ENCODE measurements around the gene CHRM5.

Gene CHRM5

GRCh38 chr15:33968224-33968623 is at the start of gene CHRM5:
Gene CHRM5, plus strand, starts transcription at chr15:33968497. Its CDS starts 94,221 bp downstream, at chr15:34062718.
- DNase-seq (ENCODE audit: low read depth) = no peak

- no peak for DNase-seq (ENCODE audit: low read depth)
Observed at GRCh38 chr15:33923446-33923845, 44.9 kb upstream of the CHRM5 start.

- DNase-seq (ENCODE audit: low read depth) = no peak
Observed at GRCh38 chr15:33926260-33926659, 42.0 kb upstream of the CHRM5 start.

GRCh38 chr15:33932734-33933133 is 35.6 kb upstream of the CHRM5 start:
- DNase-seq (ENCODE audit: low read depth) = no peak

- no peak for DNase-seq (ENCODE audit: low read depth)
Observed at GRCh38 chr15:33934396-33934795, 33.9 kb upstream of the CHRM5 start.

- DNase-seq (ENCODE audit: low read depth) = no peak
Observed at GRCh38 chr15:33934921-33935320, 33.4 kb upstream of the CHRM5 start.

GRCh38 chr15:33941279-33942063 is 26.8 kb upstream of the CHRM5 start:
- DNase-seq (ENCODE audit: low read depth) = no peak

GRCh38 chr15:33946152-33946551 is 22.1 kb upstream of the CHRM5 start:
- DNase-seq (ENCODE audit: low read depth) = no peak

- no peak for DNase-seq (ENCODE audit: low read depth)
Observed at GRCh38 chr15:33955945-33956344, 12.4 kb upstream of the CHRM5 start.

GRCh38 chr15:33956397-33956796 is 11.9 kb upstream of the CHRM5 start:
- DNase-seq (ENCODE audit: low read depth) = no peak

GRCh38 chr15:33959844-33960548 is 8.3 kb upstream of the CHRM5 start:
- no peak for DNase-seq (ENCODE audit: low read depth)

- no peak for DNase-seq (ENCODE audit: low read depth)
Observed at GRCh38 chr15:33960549-33960935, 7.8 kb upstream of the CHRM5 start.

- no peak for DNase-seq (ENCODE audit: low read depth)
Observed at GRCh38 chr15:33963831-33964664, 4.2 kb upstream of the CHRM5 start.

GRCh38 chr15:33964665-33965040 is 3.6 kb upstream of the CHRM5 start:
- DNase-seq (ENCODE audit: low read depth) = no peak

- DNase-seq (ENCODE audit: low read depth) = no peak
Observed at GRCh38 chr15:33968821-33969220, 524 bp downstream of the CHRM5 start.

GRCh38 chr15:33971811-33972210 is 3.5 kb downstream of the CHRM5 start:
- no peak for DNase-seq (ENCODE audit: low read depth)

GRCh38 chr15:33975022-33975565 is 6.8 kb downstream of the CHRM5 start:
- no peak for DNase-seq (ENCODE audit: low read depth)

- DNase-seq (ENCODE audit: low read depth) = no peak
Observed at GRCh38 chr15:33980159-33980558, 11.9 kb downstream of the CHRM5 start.

- DNase-seq (ENCODE audit: low read depth) = no peak
Observed at GRCh38 chr15:33982516-33982915, 14.2 kb downstream of the CHRM5 start.

- DNase-seq (ENCODE audit: low read depth) = no peak
Observed at GRCh38 chr15:33985287-33985686, 17.0 kb downstream of the CHRM5 start.

GRCh38 chr15:33985751-33986150 is 17.5 kb downstream of the CHRM5 start:
- DNase-seq (ENCODE audit: low read depth) = no peak

- DNase-seq (ENCODE audit: low read depth) = no peak
Observed at GRCh38 chr15:33987444-33987843, 19.1 kb downstream of the CHRM5 start.
